Right cardiac atrium (tissue), 5 donors: ENCODE measurements around the gene PHF20. TPM values are rescaled to one million over a fixed set of nuclear protein-coding genes. Genes with fewer than 3 reads are reported as not detected.
"Not testable (repeated sequence)": the region's sequence is repeated elsewhere in the genome, so short reads cannot be mapped to it uniquely, and the experiment has no call there.

Experiments used
- ATAC-seq, 2 donors: fragments of 200-7000 bp; cut with Tn5 transposase; one replicate each; pipeline versions ENCODE4 v1.8.0 to v1.9.1; 2020; ENCODE audit warnings: moderate library complexity in 2 of 2, mild to moderate bottlenecking in 1 of 2
- DNase-seq, 3 donors: peaks; one replicate each; pipeline ENCODE4 v3.0.0-alpha.2; 2020
- H3K27ac ChIP-seq: one replicate; pipeline ENCODE4 v1.5.1; 2013; ENCODE audit warnings: mild to moderate bottlenecking, low read length, control low read depth, moderate library complexity
- H3K27me3 ChIP-seq: one replicate; pipeline ENCODE4 v1.6.1; 2013; ENCODE audit not compliant: control insufficient read depth, insufficient read depth
- H3K4me1 ChIP-seq: one replicate; pipeline ENCODE4 v1.6.1; 2013; ENCODE audit warnings: low read length; ENCODE audit not compliant: control insufficient read depth, insufficient read depth
- H3K4me3 ChIP-seq: one replicate; pipeline ENCODE4 v1.5.1; 2013; ENCODE audit warnings: low read length, control low read depth
- H3K9me3 ChIP-seq: one replicate; pipeline ENCODE4 v1.6.1; 2013; ENCODE audit warnings: low read length; ENCODE audit not compliant: control insufficient read depth
- WGBS: extraction: QIAGEN DNeasy Blood & Tissue Kit; methylation state at CpG from one replicate; pipeline ENCODE4 v1.1.7; 2013; 5-methylcytosine and 5-hydroxymethylcytosine counted together
- intact Hi-C, 4 donors: fragments of 100-400 bp; cut with DNase I; formaldehyde crosslinking; loops; one replicate each; pipeline versions ENCODE4 v1.11.0 to v1.14.0; 2022 to 2023
- polyA plus RNA-seq: library from polyadenylated mRNA; stranded (reverse); fragments of 200-250 nt; gene quantifications from one replicate; pipeline ENCODE4 v1.2.3, GENCODE V29; 2013
- total RNA-seq, 4 donors: library from RNA; stranded (reverse); fragmentation: NEBNext Ultra II Directional; extraction: Animal tissue kit (Norgen Biotek cat#: 25700); gene quantifications; one replicate each; pipeline ENCODE4 v1.2.1, GENCODE V29; 2021
- donor health status: healthy with polysubstance abuse.
- donor health status: DM: no; HTN: yes; CAD: no.
- donor health status: DM: no; HTN: no; CAD: no.
- donor health status: DM: no; HTN: yes; CAD: no; lungs with severe emphysema.
- donor health status: DM: yes; HTN: yes; CAD: no.

The PHF20 gene
- total and polyA plus RNA-seq, 5 donors = 38.5 to 56.8 (median 55.3) TPM

- Histone ChIP-seq H3K9me3 (no peaks in the 10 kb centered on the region), H3K27me3 (no peaks in the 10 kb centered on the region), H3K27ac (no peak overlapping the region), H3K4me1 (peaks cover 2% of the 10 kb centered on the region), H3K4me3 (no peak overlapping the region)
- DNase-seq (no peak), ATAC-seq (no peak)
- intact Hi-C loops = no loop called here
These were observed 184.8 kb downstream of the PHF20 start for GRCh38 chr20:35956616-35957015.

DNA sequence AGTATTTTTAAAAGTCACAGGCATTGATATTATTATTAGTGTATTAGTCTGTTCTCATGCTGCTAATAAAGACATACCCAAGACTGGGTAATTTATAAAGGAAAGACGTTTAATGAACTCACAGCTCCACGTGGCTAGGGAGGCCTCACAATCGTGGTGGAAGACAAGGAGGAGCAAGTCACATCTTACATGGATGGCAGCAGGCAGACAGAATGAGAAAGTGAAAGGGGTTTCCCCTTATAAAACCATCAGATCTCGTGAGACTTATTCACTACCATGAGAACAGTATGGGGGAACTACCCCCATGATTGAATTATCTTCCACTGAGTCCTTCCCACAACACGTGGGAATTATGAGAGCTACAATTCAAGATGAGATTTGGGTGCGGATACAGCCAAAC lies 187.5 kb downstream of the PHF20 start:
- ATAC-seq, H3K9me3 ChIP-seq, DNase-seq, H3K4me3 ChIP-seq, intact Hi-C loops, H3K27me3 ChIP-seq, H3K4me1 ChIP-seq, H3K27ac ChIP-seq: not testable (repeated sequence)
- 84% methylated on average over 6 of the region's 6 CpGs for WGBS

DNA sequence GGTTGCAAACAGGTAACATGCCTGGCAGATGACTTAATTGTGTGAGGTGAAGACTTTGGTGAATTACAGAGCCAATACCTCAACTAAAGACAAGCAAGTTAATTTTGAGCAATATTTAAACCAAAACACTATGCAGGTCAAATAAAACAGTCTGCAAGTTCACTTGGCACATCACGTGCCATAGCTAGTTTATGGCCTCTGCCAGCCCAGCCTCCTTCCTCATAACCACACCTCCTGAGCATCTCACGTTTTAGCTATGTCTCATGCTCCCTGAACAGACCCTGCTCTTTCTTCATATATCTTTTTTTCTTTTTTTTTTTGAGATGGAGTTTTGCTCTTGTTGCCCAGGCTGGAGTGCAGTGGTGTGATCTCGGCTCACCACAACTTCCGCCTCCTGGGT lies 192.1 kb downstream of the PHF20 start:
- Histone ChIP-seq H3K4me1 (no peaks in the 10 kb centered on the region), H3K9me3 (no peaks in the 10 kb centered on the region), H3K27me3 (no peaks in the 10 kb centered on the region), H3K27ac (no peak overlapping the region), H3K4me3 (no peak overlapping the region)
- intact Hi-C loops = no loop called here
- no peak for DNase-seq
- WGBS = 89% methylated on average over 4 of the region's 4 CpGs
- no peak for ATAC-seq

- DNase-seq = no peak
- H3K4me1 ChIP-seq = no peaks in the 10 kb centered on the region
- H3K27me3 ChIP-seq = no peaks in the 10 kb centered on the region
- no peak within 1 kb of the TSS for H3K27ac ChIP-seq
- WGBS = 95% methylated on average over 3 of the region's 3 CpGs
- ATAC-seq = no peak
- intact Hi-C loops = no loop called here
- no peaks in the 10 kb centered on the region for H3K9me3 ChIP-seq
- no peak within 1 kb of the TSS for H3K4me3 ChIP-seq
These were observed 196.3 kb downstream of the PHF20 start, which contains the start of gene CNBD2 for GRCh38 chr20:35967979-35968640. CNBD2 (plus strand) TSS chr20:35968590; CDS start chr20:35968763, 173 bp downstream.

- 53% methylated on average over 1 of the region's 1 CpG for WGBS
- intact Hi-C loops = no loop called here
- ATAC-seq (no peak), DNase-seq (no peak)
- H3K4me3 ChIP-seq = no peak overlapping the region
- H3K9me3 ChIP-seq = no peaks in the 10 kb centered on the region
- no peaks in the 10 kb centered on the region for H3K27me3 ChIP-seq
- H3K4me1 ChIP-seq = no peaks in the 10 kb centered on the region
- no peak overlapping the region for H3K27ac ChIP-seq
These were observed 197.1 kb downstream of the PHF20 start for GRCh38 chr20:35968930-35969329.

DNA sequence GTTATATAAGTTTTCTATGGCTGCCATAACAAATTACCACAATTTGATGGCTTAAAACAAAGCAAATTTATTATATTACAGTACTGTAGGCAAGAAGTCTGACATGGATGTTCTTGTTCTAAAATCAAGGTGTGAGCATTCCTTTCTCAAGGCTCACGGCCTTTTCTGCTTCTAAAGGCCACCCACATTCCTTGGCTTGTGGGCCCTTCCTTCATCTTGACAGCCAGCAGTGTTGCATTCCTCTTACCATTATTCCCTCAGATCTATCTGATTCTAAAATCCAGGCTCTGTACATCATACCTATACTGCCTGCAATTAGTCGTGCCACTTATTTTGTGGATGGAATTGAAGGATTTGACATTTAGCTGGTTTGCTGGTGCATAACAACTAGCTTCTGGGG lies 200.2 kb downstream of the PHF20 start:
- H3K4me1 ChIP-seq = no peaks in the 10 kb centered on the region

GRCh38 chr20:35972462-35972861 lies 200.6 kb downstream of the PHF20 start:
- DNase-seq (no peak), ATAC-seq (no peak)
- no peak overlapping the region for H3K4me3 ChIP-seq
- no peak overlapping the region for H3K27ac ChIP-seq
- H3K9me3 ChIP-seq = no peaks in the 10 kb centered on the region
- 89% methylated on average over 4 of the region's 4 CpGs for WGBS
- H3K27me3 ChIP-seq = no peaks in the 10 kb centered on the region
- H3K4me1 ChIP-seq = no peaks in the 10 kb centered on the region
- intact Hi-C loops = no loop called here

More for the DNA sequence above, 200.2 kb downstream of the PHF20 start:
- Histone ChIP-seq H3K27ac (no peak overlapping the region), H3K9me3 (no peaks in the 10 kb centered on the region), H3K4me3 (no peak overlapping the region), H3K27me3 (no peaks in the 10 kb centered on the region)
- no peak for DNase-seq
- intact Hi-C loops = no loop called here
- ATAC-seq = no peak
- WGBS = 95% methylated on average over 2 of the region's 2 CpGs

DNA sequence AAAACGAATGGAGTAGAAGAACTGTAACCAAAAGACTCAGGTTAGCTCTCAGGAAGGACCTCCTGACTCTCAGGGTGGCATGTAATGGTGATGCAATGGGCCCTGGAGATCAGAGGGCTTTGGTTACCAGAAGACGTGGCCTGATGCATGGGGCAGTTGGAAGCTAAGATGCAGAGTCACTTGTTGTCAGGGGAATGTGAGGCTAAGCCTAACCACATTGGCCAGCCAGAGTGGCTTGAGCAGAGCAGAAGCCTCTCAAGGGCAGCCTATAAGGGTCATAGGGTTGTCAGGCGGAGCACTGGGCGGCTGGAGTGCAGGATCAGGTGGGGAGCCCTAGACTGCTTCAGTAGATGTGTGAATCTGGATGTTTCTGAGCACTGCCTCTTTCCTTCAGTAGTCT lies 202.4 kb downstream of the PHF20 start:
- ATAC-seq (no peak), DNase-seq (no peak)
- Histone ChIP-seq H3K27me3 (no peaks in the 10 kb centered on the region), H3K4me1 (no peaks in the 10 kb centered on the region), H3K4me3 (no peak overlapping the region), H3K27ac (no peak overlapping the region), H3K9me3 (no peaks in the 10 kb centered on the region)
- WGBS = 82% methylated on average over 4 of the region's 4 CpGs
- intact Hi-C loops = no loop called here

DNA sequence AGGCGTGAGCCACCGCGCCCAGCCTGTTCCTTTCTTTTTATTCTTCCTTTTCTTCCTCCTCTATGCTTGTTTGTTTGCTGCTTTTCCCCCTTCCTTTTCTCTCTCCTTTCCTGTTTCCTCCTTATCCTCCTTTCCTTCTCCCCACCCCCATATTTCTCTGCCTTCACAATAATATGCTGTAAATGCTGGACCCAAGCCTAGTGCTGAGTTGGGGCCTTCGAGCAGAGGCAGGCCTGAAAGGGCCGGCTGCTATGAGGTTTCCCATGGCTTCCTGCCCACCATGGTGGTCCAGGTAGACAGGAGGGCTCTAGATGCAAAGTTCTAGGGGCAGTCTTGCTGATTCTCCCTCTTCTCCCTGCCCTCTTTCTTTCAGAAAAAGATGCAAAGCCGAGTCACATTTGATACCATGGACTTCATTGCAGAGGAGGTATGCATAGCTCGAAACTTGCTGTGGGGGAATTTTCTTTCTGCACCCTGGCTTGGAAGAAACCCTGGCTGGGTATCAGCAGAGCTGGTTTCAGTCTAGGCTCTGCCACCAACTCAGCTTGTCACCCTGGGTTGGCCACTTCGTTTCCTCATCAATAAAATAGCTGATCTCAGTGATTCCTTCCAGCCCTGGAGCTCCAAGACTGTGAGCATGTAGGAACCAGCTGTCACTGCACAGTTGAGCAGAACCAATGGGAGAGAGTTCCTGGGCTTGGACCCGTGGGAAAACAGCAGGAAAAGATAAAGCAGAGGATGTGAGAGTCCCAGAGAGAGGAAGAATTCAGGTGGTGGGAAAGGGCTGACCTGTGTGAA lies 204.0 kb downstream of the PHF20 start:
- ATAC-seq (no peak), DNase-seq (no peak)
- intact Hi-C loops = no loop called here
- Histone ChIP-seq H3K27ac (no peak overlapping the region), H3K4me3 (no peak overlapping the region), H3K4me1 (no peaks in the 10 kb centered on the region), H3K27me3 (no peaks in the 10 kb centered on the region), H3K9me3 (no peaks in the 10 kb centered on the region)
- WGBS = 64% methylated on average over 9 of the region's 9 CpGs

DNA sequence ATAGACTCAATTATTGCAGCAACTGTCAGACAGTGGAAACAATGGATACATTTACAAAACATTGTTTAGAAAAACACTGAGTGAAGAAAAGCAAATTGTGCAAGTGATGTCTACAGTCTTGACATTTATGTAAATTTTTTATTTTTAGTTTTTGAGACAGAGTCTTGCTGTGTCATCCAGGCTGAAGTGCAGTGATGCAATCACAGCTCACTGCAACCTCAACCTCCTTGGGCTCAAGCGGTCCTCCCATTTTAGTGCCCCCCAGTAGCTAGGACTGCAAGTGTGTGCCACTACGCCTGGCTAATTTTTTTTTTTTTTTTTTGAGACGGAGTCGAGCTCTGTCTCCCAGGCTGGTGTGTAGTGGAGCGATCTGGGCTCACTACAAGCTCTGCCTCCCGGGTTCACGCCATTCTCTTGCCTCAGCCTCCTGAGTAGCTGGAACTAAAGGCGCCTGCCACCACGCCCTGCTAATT lies 206.3 kb downstream of the PHF20 start:
- WGBS = 76% methylated on average over 9 of the region's 9 CpGs
- ATAC-seq = no peak

GRCh38 chr20:35979544-35979943 lies 207.7 kb downstream of the PHF20 start:
- Histone ChIP-seq H3K27me3 (no peaks in the 10 kb centered on the region), H3K4me1 (no peaks in the 10 kb centered on the region), H3K4me3 (no peak overlapping the region), H3K27ac (no peak overlapping the region), H3K9me3 (no peaks in the 10 kb centered on the region)
- intact Hi-C loops = no loop called here
- 63% methylated on average over 5 of the region's 5 CpGs for WGBS
- DNase-seq (no peak), ATAC-seq (no peak)

More for the DNA sequence above, 206.3 kb downstream of the PHF20 start:
- no peak for DNase-seq
- H3K27ac ChIP-seq = no peak overlapping the region
- no peaks in the 10 kb centered on the region for H3K4me1 ChIP-seq
- H3K9me3 ChIP-seq = no peaks in the 10 kb centered on the region
- intact Hi-C loops = no loop called here
- no peaks in the 10 kb centered on the region for H3K27me3 ChIP-seq
- H3K4me3 ChIP-seq = no peak overlapping the region
